ENCODE measurements around the gene RETREG1.
"Not testable (repeated sequence)": the region's sequence is repeated elsewhere in the genome, so short reads cannot be mapped to it uniquely, and the experiment has no call there.

RETREG1 gene

DNA sequence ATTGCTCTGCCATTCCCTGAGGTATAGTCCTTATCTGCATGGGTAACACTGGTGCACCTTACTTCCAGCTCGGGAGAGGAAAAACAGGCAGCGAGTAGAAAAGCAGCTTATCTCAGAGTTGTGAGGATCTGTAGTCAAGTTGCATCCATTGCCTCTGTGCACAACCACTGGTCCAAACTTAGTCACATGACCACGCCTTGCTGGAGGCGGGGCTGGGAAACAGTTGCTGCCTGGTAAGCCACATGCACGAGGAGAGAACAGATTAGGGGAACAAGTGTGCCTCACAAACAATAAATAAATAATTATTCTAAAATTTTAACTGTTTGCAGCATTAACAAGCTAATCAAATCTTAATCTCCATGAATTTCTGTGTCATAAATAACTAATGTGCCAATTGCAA, 169.8 kb downstream of the RETREG1 start:
- no peak for DNase-seq

DNA sequence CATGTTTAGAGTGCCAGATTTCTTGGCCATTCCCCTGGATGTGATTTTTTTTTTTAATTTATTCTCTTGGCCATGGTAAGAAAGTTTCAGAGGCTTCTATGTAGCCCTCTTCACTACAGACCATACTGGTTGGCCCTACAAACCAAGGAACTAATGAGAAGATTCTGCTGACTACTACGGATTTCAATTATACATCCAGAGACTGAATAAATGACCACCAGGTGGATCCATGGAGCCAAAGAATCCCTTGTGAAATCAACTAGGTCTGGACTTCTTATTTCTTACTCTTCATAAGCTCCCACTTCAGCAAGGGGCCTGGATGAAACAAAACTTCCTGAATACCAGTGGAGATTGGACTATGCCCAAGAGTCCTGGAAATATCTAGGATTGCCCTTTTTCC, 178.8 kb downstream of the RETREG1 start:
- no peak for DNase-seq

DNA sequence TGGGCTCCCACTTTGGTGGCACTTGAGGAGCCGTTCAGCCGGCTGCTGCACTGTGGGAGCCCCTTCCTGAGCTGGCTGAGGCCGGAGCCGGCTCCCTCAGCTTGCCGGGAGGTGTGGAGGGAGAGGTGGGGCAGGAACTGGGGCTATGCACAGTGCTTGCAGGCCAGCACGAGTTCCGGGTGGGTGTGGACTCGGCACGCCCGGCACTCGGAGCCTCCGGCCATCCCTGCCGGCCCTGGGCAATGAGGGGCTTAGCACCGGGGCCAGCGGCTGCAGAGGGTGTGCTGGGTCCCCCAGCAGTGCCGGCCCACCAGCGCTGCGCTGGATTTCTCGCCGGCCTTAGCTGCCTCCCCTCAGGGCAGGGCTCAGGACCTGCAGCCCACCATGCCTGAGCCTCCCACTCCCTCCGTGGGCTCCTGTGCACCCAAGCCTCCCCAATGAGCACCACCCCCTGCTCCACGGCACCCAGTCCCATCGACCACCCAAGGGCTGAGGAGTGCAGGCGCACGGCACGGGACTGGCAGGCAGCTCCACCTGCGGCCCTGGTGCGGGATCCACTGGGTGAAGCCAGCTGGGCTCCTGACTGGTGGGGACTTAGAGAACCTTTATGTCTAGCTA, 180.6 kb downstream of the RETREG1 start:
- not testable (repeated sequence) for DNase-seq

DNA sequence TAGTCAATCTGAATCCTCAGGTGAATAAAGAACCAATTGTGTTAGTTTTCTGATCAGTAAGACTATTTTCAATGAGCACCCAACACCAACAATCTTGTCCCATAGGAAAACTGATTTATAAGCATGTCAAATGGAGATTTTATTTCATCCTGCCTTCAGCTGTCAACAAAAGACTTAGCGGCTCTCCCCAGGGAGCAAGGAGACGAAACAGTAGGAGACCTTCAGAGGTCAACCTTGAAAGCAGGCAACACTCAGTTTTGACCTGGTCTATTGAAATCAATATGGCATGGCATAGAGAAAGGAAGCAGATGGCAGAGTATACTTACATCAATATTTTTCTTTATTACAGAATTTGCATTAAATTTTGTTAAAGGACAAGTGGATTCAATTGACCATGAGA, 185.3 kb downstream of the RETREG1 start:
- DNase-seq: no peak

DNA sequence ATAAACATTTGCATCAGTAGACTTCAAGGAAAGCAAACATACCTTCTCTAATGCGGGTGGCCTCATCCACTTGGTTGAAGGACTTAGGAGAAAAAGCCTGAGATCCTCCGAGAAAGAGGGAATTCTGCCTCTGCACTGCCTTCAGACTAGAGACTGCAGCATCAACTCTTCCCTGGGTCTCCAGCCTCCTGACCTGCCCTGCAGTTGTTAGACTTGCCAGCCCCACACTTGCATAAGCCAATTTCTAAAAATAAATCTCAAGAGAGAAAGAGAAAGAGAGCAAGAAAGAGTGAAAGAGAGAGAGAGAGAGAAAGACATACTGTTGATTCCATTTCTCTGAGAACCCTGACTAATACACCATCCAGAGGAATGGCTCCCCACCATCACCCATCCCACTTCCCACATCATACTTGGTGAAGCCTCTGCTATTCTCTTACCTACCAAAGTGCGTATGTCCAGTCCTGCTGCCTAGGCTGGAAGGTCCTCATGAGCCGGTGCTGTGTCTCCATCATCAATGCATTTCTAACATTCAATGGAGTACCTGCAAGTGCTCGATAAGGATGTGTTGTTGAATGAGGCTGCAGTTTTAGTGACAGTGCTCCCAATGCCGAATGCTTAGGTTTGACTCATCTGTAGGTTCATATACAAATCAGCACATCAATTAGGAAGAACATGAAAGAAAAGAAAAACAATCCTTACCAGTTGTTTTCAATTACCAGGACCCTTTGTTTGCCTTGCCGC, 186.3 kb downstream of the RETREG1 start:
- no peak for DNase-seq

DNA sequence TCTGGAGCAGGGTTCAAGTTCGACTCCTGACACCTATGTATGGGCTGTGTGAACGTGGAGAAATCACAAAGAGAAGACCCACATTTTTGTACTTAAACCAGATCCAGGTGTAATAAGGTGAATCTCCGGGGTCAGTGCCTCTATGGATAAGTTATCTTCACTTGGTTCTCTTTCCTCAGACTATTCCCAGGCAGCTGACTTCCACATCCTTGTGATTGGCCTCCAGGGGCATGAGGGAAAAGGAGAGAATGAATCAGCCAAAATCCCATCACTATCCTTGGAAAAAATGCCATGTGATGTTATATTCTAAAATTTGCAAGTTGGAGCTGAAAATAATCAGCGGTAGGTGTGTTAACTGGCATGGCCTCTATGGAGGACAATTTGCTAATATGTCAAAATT, 188.4 kb downstream of the RETREG1 start:
- no peak for DNase-seq

DNA sequence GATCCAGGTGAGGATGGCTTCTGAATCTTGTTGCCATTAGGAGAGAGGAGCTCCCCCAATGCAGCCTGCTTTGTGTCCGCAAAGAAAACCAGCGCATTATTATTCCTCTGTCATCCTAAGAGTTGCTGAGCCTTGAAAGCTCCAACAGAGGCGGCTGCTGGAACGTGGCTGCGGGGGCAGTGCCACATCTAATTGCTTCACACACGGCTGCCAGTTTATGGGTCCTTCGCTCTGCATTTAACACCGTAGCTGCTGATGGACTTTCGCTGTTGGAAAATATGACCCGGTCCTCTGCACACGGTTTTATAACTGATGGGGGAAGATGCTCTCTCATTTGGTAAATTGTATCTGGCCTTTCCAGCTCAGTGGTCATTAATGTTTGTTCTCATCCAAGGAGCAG, 189.2 kb downstream of the RETREG1 start:
- no peak for DNase-seq

Measured in suppressor macrophage treated with lipopolysaccharide for 1 hour (primary cell).